HL-60 (cell line): ENCODE data around the gene SP140L.

Source experiments
- CTCF ChIP-seq: IDR thresholded peaks from one replicate; pipeline ENCODE4 v1.5.1; 2011; ENCODE audit warnings: low read length, control low read depth, inconsistent platforms; ENCODE audit not compliant: insufficient read depth
- GABPA ChIP-seq: IDR thresholded peaks from 2 replicates; pipeline ENCODE4 v1.6.1; 2012; ENCODE audit warnings: low read depth
- POLR2AphosphoS5 ChIP-seq: IDR thresholded peaks from 2 replicates; pipeline ENCODE4 v1.6.1; 2012; ENCODE audit warnings: low read depth
- REST ChIP-seq: IDR thresholded peaks from 2 replicates; pipeline ENCODE4 v1.6.1; 2012; ENCODE audit warnings: low read depth; ENCODE audit not compliant: insufficient replicate concordance
- SPI1 ChIP-seq: IDR thresholded peaks from 2 replicates; pipeline ENCODE4 v1.6.1; 2012; ENCODE audit warnings: low read depth, mild to moderate bottlenecking, borderline replicate concordance

DNA sequence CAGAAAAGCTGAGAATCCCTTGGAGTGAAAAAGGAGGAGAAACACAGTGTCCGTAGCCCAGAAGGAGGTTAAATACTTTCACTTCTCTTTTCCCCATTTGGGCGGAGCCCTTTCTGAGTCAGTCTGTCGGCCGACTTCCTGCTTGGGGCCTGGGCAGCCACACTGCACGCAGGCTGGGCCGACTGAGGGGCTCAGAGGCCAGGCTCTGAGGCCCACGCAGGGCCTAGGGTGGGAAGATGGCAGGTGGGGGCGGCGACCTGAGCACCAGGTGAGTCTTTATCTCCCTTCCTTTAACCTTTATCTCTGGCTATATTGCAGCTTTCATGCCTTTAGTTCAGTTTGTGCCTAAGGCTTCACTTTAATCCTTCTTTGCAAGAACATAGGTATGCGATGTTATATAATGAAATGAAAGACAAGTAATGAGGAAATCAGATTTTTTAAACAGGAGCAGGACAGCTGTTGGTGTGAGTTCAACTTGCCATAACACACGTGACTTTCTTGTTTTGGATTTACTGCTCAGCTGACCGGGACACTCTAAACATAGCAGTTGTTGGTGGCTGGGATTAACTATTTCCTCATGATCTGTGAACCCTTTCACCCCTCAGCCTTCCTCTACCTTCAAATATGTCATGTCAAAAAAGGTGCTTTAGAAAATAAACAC, 89.2 kb downstream of the SP140L start, which contains the start of gene SP100:
- TF ChIP-seq GABPA: 0 out of 2 replicates have a peak, but pooled peaks have one; percentile 13
- TF ChIP-seq CTCF: no peak
- peak; percentile 88 for TF ChIP-seq POLR2AphosphoS5
- peak; percentile 15 for TF ChIP-seq REST
- peak; percentile 90 for TF ChIP-seq SPI1
